NCI-H2171 (cell line): ENCODE results near the gene CLASP2.
"Not testable (repeated sequence)": the region's sequence is repeated elsewhere in the genome, so short reads cannot be mapped to it uniquely, and the experiment has no call there.

ENCODE experiments used
- DNase-seq: peaks from one replicate; lab custom pipeline; 2025; lab: John Stamatoyannopoulos, UW

The CLASP2 gene

DNA sequence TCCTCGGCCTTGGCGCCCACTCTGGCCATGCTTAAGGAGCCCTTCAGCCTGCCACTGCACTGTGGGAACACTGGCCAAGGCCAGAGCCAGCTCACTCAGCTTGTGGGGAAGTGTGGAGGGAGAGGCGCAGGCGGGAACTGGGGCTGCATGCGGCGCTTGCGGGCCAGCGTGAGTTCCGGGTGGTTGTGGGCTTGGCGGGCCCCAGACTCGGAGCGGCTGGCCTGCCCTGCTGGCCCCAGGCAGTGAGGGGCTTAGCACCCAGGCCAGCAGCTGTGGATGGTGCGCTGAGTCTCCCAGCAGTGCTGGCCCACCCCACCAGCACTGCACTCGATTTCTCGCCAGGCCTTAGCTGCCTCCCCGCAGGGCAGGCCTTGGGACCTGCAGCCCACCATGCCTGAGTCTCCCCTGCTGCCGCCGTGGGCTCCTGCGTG lies 264.7 kb downstream of the CLASP2 start:
- DNase-seq, result no peak

DNA sequence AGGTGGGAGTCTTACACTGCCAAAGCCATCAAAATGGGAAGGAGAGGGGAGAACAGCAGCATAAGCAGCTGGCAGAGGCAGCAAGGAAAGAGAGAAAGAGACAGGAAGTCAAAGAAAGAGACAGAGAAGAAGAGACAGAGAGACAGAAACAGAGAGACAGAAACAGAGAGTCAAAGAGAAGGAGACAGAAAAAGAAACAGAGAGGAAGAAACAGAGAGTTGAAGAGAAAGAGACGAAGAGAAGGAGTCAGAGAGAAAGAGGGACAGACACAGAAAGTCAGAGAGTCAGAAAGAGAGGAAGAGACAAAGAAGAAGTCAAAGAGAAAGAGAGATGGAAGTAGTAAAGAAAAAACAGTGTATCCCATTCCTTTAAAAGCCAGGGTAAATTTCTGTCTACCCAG lies 266.1 kb downstream of the CLASP2 start:
- not testable (repeated sequence) for DNase-seq

DNA sequence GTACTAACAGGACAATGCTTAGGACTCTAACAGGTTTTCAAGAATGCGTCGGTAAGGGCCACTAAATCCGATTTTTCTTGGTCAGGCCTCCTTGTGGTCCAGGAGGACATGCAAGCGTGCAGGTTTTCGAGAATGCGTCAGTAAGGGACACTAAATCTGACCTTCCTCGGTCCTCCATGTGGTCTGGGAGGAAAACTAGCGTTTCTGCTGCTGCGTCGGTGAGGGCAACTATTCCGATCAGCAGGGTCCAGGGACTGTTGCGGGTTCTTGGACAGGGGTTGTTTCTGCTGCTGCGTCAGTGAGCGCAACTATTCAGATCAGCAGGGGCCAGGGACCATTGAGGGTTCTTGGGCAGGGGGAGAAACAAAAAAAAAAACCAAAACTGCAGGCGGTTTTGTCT lies 270.1 kb downstream of the CLASP2 start:
- no peak for DNase-seq

DNA sequence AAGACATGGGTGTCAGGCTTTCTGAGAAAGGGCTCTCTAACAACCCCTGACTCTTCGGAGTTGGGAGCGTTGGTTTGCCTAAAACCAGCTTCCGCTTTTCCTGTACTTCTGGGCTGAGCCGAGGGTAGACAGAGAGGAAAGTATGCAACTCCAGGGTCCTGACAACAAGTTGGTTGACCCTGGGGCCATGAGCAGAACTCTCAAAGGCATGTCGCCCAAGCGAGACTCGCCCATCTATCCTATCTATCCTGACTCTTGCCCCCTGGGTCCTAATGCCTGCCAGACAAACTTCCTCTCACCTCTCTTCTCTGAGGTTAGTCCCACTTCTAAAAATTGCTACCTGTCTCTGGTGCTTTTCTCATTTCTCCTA lies 270.8 kb downstream of the CLASP2 start:
- DNase-seq, result not testable (repeated sequence)
